RWPE1 (cell line): Measurements from ENCODE around the gene HEMK1.
A peak's percentile ranks its signal among the peaks of the same experiment; 100 is the strongest.

Experiments
- CTCF ChIA-PET: fragments of 350-600 bp; sonication (Branson Sonifier 250); formaldehyde crosslinking; extraction: SDS; loops from one replicate; lab custom pipeline; 2021; lab: Yijun Ruan, JAX
- POLR2A ChIA-PET: fragments of 400-600 bp; formaldehyde crosslinking; extraction: SDS; loops from one replicate; lab custom pipeline; 2020; ENCODE audit warnings: antibody characterized with exemption; ENCODE audit not compliant: low non-redundant PET; lab: Yijun Ruan, JAX
- DNase-seq: peaks from one replicate; pipeline ENCODE4 v3.0.0; 2012; ENCODE audit warnings: low spot score
- H3K27ac ChIP-seq: fragments of 450-650 bp; 2 replicates; pipeline ENCODE4 v1.5.1; 2017
- TF ChIP-seq, protein P1 (sequence below): fragments of 450-650 bp; conservative IDR thresholded peaks from 2 replicates; pipeline ENCODE4 v1.5.1; 2017; ENCODE audit warnings: low read depth, mild to moderate bottlenecking

The HEMK1 gene

DNA sequence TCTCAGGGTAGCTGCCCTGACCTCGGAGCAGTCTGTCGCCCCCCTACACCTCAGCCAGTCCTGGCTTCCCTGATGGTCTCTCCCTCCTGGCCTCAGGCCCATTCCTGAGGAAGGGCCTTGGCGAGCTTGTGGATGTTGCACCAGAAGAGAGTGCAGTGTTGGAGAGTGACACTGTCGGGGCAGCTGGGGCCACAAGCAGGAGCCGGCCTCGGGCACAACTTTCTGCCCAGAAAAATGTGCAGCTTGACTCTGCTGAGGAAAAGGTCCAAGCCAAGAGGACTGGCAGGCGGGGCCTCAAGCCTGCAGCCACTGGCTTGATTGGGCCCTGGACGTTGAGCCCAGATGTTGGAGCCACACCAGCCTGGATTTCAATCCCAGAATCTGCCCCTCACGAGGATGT lies 12.8 kb downstream of the HEMK1 start:
- DNase-seq = no peak
- H3K27ac ChIP-seq = peak overlapping the region; percentile 18
- POLR2A ChIA-PET = no interaction called here
- TF ChIP-seq, protein P1, sequence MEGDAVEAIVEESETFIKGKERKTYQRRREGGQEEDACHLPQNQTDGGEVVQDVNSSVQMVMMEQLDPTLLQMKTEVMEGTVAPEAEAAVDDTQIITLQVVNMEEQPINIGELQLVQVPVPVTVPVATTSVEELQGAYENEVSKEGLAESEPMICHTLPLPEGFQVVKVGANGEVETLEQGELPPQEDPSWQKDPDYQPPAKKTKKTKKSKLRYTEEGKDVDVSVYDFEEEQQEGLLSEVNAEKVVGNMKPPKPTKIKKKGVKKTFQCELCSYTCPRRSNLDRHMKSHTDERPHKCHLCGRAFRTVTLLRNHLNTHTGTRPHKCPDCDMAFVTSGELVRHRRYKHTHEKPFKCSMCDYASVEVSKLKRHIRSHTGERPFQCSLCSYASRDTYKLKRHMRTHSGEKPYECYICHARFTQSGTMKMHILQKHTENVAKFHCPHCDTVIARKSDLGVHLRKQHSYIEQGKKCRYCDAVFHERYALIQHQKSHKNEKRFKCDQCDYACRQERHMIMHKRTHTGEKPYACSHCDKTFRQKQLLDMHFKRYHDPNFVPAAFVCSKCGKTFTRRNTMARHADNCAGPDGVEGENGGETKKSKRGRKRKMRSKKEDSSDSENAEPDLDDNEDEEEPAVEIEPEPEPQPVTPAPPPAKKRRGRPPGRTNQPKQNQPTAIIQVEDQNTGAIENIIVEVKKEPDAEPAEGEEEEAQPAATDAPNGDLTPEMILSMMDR = no peak
- CTCF ChIA-PET = no interaction called here

DNA sequence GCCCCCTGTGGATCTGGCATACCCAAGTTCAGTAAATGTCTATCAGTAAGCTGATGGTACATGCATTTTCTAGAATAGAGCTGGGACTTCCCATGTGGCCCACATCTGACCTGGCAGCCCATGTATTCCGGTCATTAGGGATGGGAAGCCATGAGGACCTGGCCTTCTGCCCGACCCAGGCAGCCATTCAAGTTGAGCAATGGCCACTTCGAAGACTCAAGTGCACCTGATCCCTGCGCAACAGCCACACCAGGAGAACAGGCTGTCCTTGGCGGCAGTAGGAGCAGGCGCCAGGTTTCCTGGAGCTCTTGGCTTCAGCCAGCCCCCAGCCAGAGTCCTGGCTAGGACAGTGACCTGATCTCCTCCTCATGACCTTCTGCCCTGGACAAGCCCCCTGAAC lies 14.6 kb downstream of the HEMK1 start:
- TF ChIP-seq, protein P1 = no peak
- POLR2A ChIA-PET = no interaction called here
- CTCF ChIA-PET = no interaction called here
- DNase-seq = no peak
- H3K27ac ChIP-seq = peak overlapping the region; percentile 31

DNA sequence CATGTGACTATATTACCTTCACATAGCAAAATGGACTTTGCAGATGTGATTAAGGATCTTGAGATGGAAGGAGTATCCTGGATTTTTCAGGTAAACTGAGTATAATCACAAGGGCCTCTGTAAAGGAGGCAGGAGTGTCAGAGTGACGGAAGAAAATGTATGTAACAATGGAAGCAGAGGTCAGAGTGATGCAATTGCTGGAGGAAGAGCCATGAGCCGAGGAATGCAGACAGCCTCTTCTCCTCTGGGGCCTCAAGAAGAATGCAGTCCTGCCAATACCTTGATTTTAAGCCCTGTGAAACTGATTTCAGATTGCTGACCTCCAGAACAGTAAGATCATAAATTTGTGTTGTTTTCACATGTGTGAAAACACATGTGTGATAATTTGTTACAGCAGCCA lies 15.1 kb downstream of the HEMK1 start:
- POLR2A ChIA-PET = no interaction called here
- TF ChIP-seq, protein P1 = no peak

DNA sequence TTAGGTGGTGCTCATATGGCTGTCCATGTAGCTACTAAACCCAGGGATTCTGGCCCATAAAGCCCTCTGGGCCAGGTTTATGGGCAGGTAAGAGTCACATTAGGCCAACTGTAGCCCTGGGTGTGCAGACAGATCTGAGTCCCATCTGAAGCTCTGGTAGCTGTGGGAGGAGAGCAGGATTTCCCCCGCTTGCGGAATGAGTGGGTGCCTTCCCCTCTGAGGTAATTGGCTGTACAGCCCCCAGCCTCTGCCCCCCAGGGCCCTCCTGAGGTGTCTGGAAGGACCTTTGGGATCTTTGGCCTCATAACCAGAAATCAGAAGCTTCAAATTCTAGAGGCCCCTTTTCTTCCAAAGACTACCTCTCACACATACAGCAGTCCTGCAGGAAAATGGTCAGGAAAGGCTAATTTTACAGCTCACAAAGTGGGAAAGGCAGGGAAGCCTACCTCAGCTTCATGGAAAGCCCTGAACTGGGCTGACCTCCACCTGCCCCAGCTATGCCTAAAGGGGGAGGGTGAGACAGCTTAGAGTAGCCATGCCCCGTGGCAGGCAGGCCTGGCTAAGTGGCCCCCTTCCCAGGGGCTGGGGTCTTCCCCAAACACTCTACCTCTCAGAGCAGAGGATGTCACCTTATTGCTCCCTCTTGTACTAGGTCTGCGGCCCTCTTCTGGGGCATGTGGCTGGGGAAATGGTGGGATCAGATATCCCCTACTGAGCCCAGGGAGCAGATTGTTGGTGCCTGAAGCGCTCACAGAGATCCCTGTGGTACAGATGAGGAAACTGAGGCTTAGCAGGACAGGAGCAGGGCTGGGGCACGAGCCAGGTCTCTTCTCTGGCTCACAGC lies 16.8 kb downstream of the HEMK1 start:
- TF ChIP-seq, protein P1 = no peak
- H3K27ac ChIP-seq = peak overlapping the region; percentile 47
- ChIA-PET CTCF (no interaction called here), POLR2A (no interaction called here)
- no peak for DNase-seq

More for the DNA sequence above, 15.1 kb downstream of the HEMK1 start:
- CTCF ChIA-PET = no interaction called here
- no peak for DNase-seq
- H3K27ac ChIP-seq = no peak overlapping the region

DNA sequence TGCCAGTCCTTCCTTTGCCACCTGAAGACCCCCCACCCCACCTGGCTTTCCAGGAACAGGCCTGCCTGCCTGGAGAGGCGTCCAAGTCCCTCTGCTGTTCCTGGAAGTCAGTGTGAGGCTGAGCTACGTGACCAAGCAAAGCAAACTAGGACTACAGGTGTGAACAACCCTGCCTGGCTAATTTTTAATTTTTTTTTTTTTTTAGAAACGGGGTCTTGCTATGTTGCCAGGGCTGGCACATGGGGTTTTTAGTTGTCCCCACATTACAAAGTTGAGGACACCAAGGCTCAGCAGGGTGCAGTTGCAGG lies 17.4 kb downstream of the HEMK1 start:
- H3K27ac ChIP-seq = peak overlapping the region; percentile 47; the same call in 1 of the 2 replicates
- POLR2A ChIA-PET = no interaction called here
- CTCF ChIA-PET = no interaction called here
- TF ChIP-seq, protein P1 = no peak
- no peak for DNase-seq

DNA sequence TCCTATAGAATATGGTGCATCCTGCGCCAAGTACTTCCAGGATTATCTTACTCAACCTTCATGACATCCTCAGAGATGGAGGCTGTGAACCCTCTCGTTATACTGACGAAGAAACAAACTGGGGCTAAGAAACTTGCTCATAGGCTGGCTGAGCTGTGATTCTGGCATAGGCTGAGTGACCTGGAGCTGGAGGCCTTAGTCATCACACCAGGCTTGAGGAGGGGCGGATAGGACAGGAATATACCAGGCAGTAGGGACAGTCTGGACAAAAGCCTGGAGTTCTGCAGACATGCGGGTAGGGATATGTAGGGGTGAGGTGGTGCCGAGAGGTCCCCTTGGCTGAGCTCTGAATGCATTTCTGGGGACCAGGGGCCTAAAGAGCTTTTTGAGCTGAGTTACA lies 18.1 kb downstream of the HEMK1 start:
- TF ChIP-seq, protein P1 = no peak
- peak overlapping the region; percentile 47 for H3K27ac ChIP-seq
- DNase-seq = no peak
- ChIA-PET POLR2A (no interaction called here), CTCF (no interaction called here)
